ENCODE data around the gene NBPF11. TPM values are rescaled to one million over a fixed set of nuclear protein-coding genes. Genes with fewer than 3 reads are reported as not detected.
"Not testable (repeated sequence)": the region's sequence is repeated elsewhere in the genome, so short reads cannot be mapped to it uniquely, and the experiment has no call there.

NBPF11 gene
- polyA plus RNA-seq, 2 of the 4 experiments (the other 2 are of a cell fraction), result 5.8 to 12.1 TPM

- H3K4me2 ChIP-seq; POLR2A ChIA-PET; H3K9me3 ChIP-seq; ATAC-seq; FAIRE-seq; H3K4me3 ChIP-seq; H3K4me1 ChIP-seq; H3K27ac ChIP-seq; DNase-seq (ENCODE audit: low read depth in 1 of 2, low spot score in 1 of 2); CTCF ChIA-PET: not testable (repeated sequence)
- WGBS (ENCODE audit: missing lambda C conversion rate), result no CpG with 5 or more reads among the region's 5 CpGs
Observed at GRCh38 chr1:148073392-148073791, 78.7 kb downstream of the NBPF11 start.

DNA sequence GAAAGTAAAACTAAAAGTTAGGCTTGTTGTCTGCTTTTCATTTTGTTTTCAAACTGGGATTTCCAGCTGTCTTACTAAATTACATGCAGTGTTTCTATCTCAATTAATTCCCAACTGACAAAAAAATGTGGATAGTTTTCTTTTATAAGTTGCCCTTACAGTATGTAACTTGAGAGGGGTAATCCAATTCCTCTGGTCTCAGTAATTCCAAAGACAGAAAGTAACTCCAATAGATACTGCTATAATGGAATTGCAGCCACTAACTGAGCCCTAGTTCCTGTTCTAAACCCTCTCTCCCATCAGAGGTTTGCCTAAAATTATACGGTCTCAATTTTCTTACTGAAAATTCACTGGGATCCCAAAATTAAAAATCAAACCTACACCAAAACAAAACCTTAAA lies 83.5 kb downstream of the NBPF11 start:
- H3K9me3 ChIP-seq; DNase-seq (ENCODE audit: low read depth in 1 of 2, low spot score in 1 of 2); ATAC-seq; H3K27ac ChIP-seq; CTCF ChIA-PET; FAIRE-seq; H3K4me2 ChIP-seq; POLR2A ChIA-PET; H3K4me3 ChIP-seq; H3K4me1 ChIP-seq: not testable (repeated sequence)
- WGBS (ENCODE audit: missing lambda C conversion rate), result no CpG with 5 or more reads among the region's 1 CpG

GRCh38 chr1:148068201-148068600 lies 83.9 kb downstream of the NBPF11 start:
- H3K4me1 ChIP-seq; H3K9me3 ChIP-seq; H3K27ac ChIP-seq; H3K4me3 ChIP-seq; ATAC-seq; H3K4me2 ChIP-seq; POLR2A ChIA-PET; DNase-seq (ENCODE audit: low read depth in 1 of 2, low spot score in 1 of 2); CTCF ChIA-PET; FAIRE-seq: not testable (repeated sequence)
- 8% methylated on average over 2 of the region's 5 CpGs for WGBS (ENCODE audit: missing lambda C conversion rate)

GRCh38 chr1:148060294-148060701 lies 91.8 kb downstream of the NBPF11 start:
- CTCF ChIA-PET; DNase-seq (ENCODE audit: low read depth in 1 of 2, low spot score in 1 of 2); H3K4me3 ChIP-seq; H3K9me3 ChIP-seq; ATAC-seq; H3K4me2 ChIP-seq; POLR2A ChIA-PET; FAIRE-seq; H3K27ac ChIP-seq; H3K4me1 ChIP-seq: not testable (repeated sequence)
- 58% methylated on average over 19 of the region's 37 CpGs for WGBS (ENCODE audit: missing lambda C conversion rate)

GRCh38 chr1:148057384-148057783 lies 94.7 kb downstream of the NBPF11 start:
- FAIRE-seq, POLR2A ChIA-PET: not testable (repeated sequence)

More at GRCh38 chr1:148057384-148057783, 94.7 kb downstream of the NBPF11 start:
- ATAC-seq; H3K4me1 ChIP-seq; H3K9me3 ChIP-seq; CTCF ChIA-PET; H3K27ac ChIP-seq; H3K4me2 ChIP-seq; DNase-seq (ENCODE audit: low read depth in 1 of 2, low spot score in 1 of 2); H3K4me3 ChIP-seq: not testable (repeated sequence)
- WGBS (ENCODE audit: missing lambda C conversion rate), result 58% methylated on average over 5 of the region's 5 CpGs

Small RNAs within 50 kb of the gene (small RNA-seq; reads per million reads assigned to genes)
- gene RNA5SP57, result 0 reads per million in 6 experiments

Other genes starting within 250 kb of the NBPF11 start
- not detected in 2 replicates for gene GJA8, start 249.5 kb downstream of the NBPF11 start, polyA plus RNA-seq (2011; rRNA removed)
- gene GJA8, start 249.5 kb downstream of the NBPF11 start, polyA plus RNA-seq (2017; fragmentation: RNase III; extraction: RNeasy Plus Mini Kit Qiagen cat#74134 plus additional on column Dnase treatment), result not detected in 3 replicates
- gene GPR89B, start 223.9 kb downstream of the NBPF11 start, polyA plus RNA-seq (2011; rRNA removed), result 14.2 and 17.4 TPM in 2 replicates
- 4.7 to 7.0 TPM (median 6.0 TPM) in 3 replicates for gene GPR89B, start 223.9 kb downstream of the NBPF11 start, polyA plus RNA-seq (2017; fragmentation: RNase III; extraction: RNeasy Plus Mini Kit Qiagen cat#74134 plus additional on column Dnase treatment)